Stimulated activated CD4-positive, alpha-beta T cell treated with anti-CD3 and anti-CD28 coated beads, Interleukin-1b, Interleukin-23, amount 100 ng/mL, for 4 hours (primary cell): Measurements from ENCODE around the gene HACD3.
"Not testable (repeated sequence)": the region's sequence is repeated elsewhere in the genome, so short reads cannot be mapped to it uniquely, and the experiment has no call there.

Source experiments
- DNase-seq, 2 donors: peaks; one replicate each; pipeline ENCODE4 v3.0.0-alpha.2; 2020; ENCODE audit warnings: low read depth in 2 of 2

The HACD3 gene

GRCh38 chr15:65599677-65600076 lies 69.4 kb downstream of the HACD3 start:
- no peak for DNase-seq

- DNase-seq: no peak
Measured at GRCh38 chr15:65603134-65603533, 72.9 kb downstream of the HACD3 start.

GRCh38 chr15:65603559-65603958 lies 73.3 kb downstream of the HACD3 start:
- no peak for DNase-seq

- DNase-seq: peak; percentile 90 to 97
Measured at GRCh38 chr15:65610871-65611718, 80.8 kb downstream of the HACD3 start, which contains the start of gene INTS14. INTS14 (minus strand) TSS chr15:65611131; CDS start chr15:65607380, 3,751 bp downstream.

GRCh38 chr15:65611888-65612615 lies 81.8 kb downstream of the HACD3 start:
- DNase-seq: no peak

GRCh38 chr15:65612616-65612946 lies 82.3 kb downstream of the HACD3 start:
- no peak for DNase-seq

- DNase-seq: no peak
Measured at GRCh38 chr15:65612949-65613744, 82.9 kb downstream of the HACD3 start.

- not testable (repeated sequence) for DNase-seq
Measured at GRCh38 chr15:65615887-65616286, 85.6 kb downstream of the HACD3 start.

- no peak for DNase-seq
Measured at GRCh38 chr15:65618560-65619109, 88.4 kb downstream of the HACD3 start.

GRCh38 chr15:65619626-65620290 lies 89.5 kb downstream of the HACD3 start:
- no peak for DNase-seq

GRCh38 chr15:65620833-65621232 lies 90.6 kb downstream of the HACD3 start:
- no peak for DNase-seq

- DNase-seq: no peak
Measured at GRCh38 chr15:65621638-65622037, 91.4 kb downstream of the HACD3 start, which contains the start of gene SLC24A1. SLC24A1 (plus strand) TSS chr15:65621938; CDS start chr15:65624081, 2,143 bp downstream.

GRCh38 chr15:65623103-65623502 lies 92.8 kb downstream of the HACD3 start:
- no peak for DNase-seq

- DNase-seq: no peak
Measured at GRCh38 chr15:65626856-65627255, 96.6 kb downstream of the HACD3 start.
